ENCODE results near the gene REV3L. TPM values are rescaled to one million over a fixed set of nuclear protein-coding genes. Genes with fewer than 3 reads are reported as not detected.

Gene REV3L
- total and polyA plus RNA-seq, 12 donors: 5.6 to 25.8 (median 13.9) TPM

- intact Hi-C loops (cut with DNase I): no loop called here
- WGBS, 2 donors: 95 to 99% methylated on average over 3 of the region's 3 CpGs
Observed at GRCh38 chr6:111276736-111277135, 206.3 kb downstream of the REV3L start.

GRCh38 chr6:111276335-111276734, 206.7 kb downstream of the REV3L start:
- TF ChIP-seq CTCF (IDR thresholded peaks at IDR 0.05): no peak
- ATAC-seq: no peak
- no peaks in the 10 kb centered on the region for H3K4me1 ChIP-seq
- peaks cover 0 to 92% (median 35%) of the 10 kb centered on the region in 9 donors for H3K36me3 ChIP-seq
- H3K27me3 ChIP-seq: no peaks in the 10 kb centered on the region
- intact Hi-C loops (cut with DNase I): no loop called here
- no peak overlapping the region for H3K4me3 ChIP-seq
- 95% methylated on average over 2 of the region's 2 CpGs for WGBS, 2 donors
- peaks cover 0 to 45% (median 21%) of the 10 kb centered on the region in 11 donors for H3K9me3 ChIP-seq
- H3K27ac ChIP-seq: no peak overlapping the region
- DNase-seq: no peak

More at GRCh38 chr6:111276736-111277135, 206.3 kb downstream of the REV3L start:
- ATAC-seq: no peak
- H3K36me3 ChIP-seq: peaks cover 0 to 92% (median 35%) of the 10 kb centered on the region in 9 donors
- H3K27me3 ChIP-seq: no peaks in the 10 kb centered on the region
- no peaks in the 10 kb centered on the region for H3K4me1 ChIP-seq
- no peak for DNase-seq
- TF ChIP-seq CTCF (IDR thresholded peaks at IDR 0.05): no peak
- H3K27ac ChIP-seq: no peak overlapping the region
- no peak overlapping the region for H3K4me3 ChIP-seq
- peaks cover 0 to 45% (median 21%) of the 10 kb centered on the region in 11 donors for H3K9me3 ChIP-seq

- no peak overlapping the region for H3K4me3 ChIP-seq
- DNase-seq (no peak), ATAC-seq (no peak)
- intact Hi-C loops (cut with DNase I): no loop called here
- H3K9me3 ChIP-seq: peaks cover 0 to 45% (median 21%) of the 10 kb centered on the region in 11 donors
- no peaks in the 10 kb centered on the region for H3K4me1 ChIP-seq
- peaks cover 0 to 89% (median 35%) of the 10 kb centered on the region in 9 donors for H3K36me3 ChIP-seq
- no peak for TF ChIP-seq CTCF (IDR thresholded peaks at IDR 0.05)
- 96 to 98% methylated on average over 3 of the region's 3 CpGs for WGBS, 2 donors
- no peak overlapping the region for H3K27ac ChIP-seq
- H3K27me3 ChIP-seq: no peaks in the 10 kb centered on the region
Observed at GRCh38 chr6:111274593-111275217, 208.3 kb downstream of the REV3L start.

- no peak for DNase-seq
- WGBS, 2 donors: 95 to 99% methylated on average over 4 of the region's 4 CpGs
- no peak for TF ChIP-seq CTCF (IDR thresholded peaks at IDR 0.05)
- Histone ChIP-seq H3K9me3 (peaks cover 0 to 31% (median 18%) of the 10 kb centered on the region in 11 donors), H3K27me3 (no peaks in the 10 kb centered on the region), H3K4me3 (no peak overlapping the region), H3K36me3 (peaks cover 0 to 80% (median 14%) of the 10 kb centered on the region in 9 donors), H3K4me1 (peaks cover 0 to 14% (median 0%) of the 10 kb centered on the region in 9 donors), H3K27ac (no peak overlapping the region)
- no peak for ATAC-seq
- intact Hi-C loops (cut with DNase I): no loop called here
Observed at GRCh38 chr6:111270121-111270520, 212.9 kb downstream of the REV3L start.
